ENCODE data around the gene PTPDC1.

The PTPDC1 gene

DNA sequence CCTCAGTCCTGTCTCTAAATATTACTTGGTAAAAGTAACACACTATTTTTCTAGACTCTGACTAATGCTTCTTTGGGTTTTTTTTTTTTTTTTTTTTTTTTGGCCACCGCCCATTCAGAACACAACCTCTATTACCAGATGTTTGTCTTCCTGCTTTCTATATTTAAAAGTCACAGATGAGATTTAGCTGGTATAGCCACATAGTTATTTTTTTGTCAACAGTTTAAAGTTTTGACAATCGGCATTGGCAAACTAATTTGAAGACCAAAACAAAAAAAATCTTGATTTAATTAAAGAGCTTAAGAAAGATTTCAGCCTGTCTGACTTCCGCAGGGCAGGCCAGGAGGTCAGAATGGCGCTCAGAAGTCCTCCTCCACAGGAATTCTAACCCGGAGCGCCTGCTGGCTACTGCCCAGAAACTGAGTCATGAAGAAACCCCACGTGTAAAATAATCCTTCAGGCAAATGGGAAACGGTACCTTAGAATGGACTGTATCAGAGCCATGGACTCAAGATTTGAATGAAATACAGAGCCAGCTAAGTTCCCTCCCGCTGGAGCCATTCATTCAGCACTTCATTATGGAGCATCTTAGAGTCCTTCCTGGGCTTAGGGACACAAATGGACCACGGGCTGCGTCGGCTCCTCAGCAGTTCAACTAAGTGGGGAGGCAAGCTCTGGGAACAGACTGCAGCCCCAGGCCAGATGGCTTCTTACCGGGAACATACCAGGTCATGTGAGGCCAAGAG, 55.6 kb downstream of the PTPDC1 start:
- Histone ChIP-seq H3K27me3 (ENCODE audit: control insufficient read depth in 1 of 2, insufficient read depth in 2 of 2, low read length in 2 of 2) (no peaks in the 10 kb centered on the region), H3K4me3 (ENCODE audit: low read depth in 1 of 2, low read length in 2 of 2) (no peak overlapping the region), H3K4me1 (ENCODE audit: control insufficient read depth in 1 of 2, insufficient read depth in 2 of 2, low read length in 2 of 2) (peaks cover 10 to 11% of the 10 kb centered on the region in 2 donors), H3K9ac (ENCODE audit: low read depth in 1 of 2, low read length in 2 of 2) (no peak overlapping the region), H3K36me3 (ENCODE audit: control insufficient read depth in 1 of 2, insufficient read depth in 2 of 2, low read length in 2 of 2) (no peaks in the 10 kb centered on the region), H3K9me3 (ENCODE audit: control insufficient read depth in 1 of 2, low read length in 2 of 2) (no peaks in the 10 kb centered on the region), H3K27ac (ENCODE audit: low read depth, low read length) (no peak overlapping the region)

DNA sequence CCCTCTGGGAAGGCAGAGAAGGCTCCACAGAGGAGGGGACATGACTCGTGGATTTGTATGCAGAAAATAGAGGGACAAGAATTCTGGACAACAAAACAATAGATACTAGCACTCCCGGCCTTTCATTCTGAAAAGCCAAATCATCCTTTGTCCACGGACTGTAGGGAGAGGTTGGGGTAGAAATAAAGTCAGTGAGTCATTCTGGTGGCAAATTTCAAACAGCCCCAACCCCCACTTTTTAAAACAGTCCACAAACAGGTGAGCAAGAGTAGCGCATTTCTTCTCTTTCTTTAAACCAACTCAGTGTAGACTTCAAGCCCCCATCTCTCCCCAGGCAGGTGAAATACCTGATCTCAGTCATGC, 56.1 kb downstream of the PTPDC1 start:
- Histone ChIP-seq H3K9me3 (ENCODE audit: control insufficient read depth in 1 of 2, low read length in 2 of 2) (no peaks in the 10 kb centered on the region), H3K9ac (ENCODE audit: low read depth in 1 of 2, low read length in 2 of 2) (no peak overlapping the region), H3K27me3 (ENCODE audit: control insufficient read depth in 1 of 2, insufficient read depth in 2 of 2, low read length in 2 of 2) (no peaks in the 10 kb centered on the region), H3K4me3 (ENCODE audit: low read depth in 1 of 2, low read length in 2 of 2) (no peak overlapping the region), H3K27ac (ENCODE audit: low read depth, low read length) (no peak overlapping the region), H3K4me1 (ENCODE audit: control insufficient read depth in 1 of 2, insufficient read depth in 2 of 2, low read length in 2 of 2) (peaks cover 6 to 9% of the 10 kb centered on the region in 2 donors), H3K36me3 (ENCODE audit: control insufficient read depth in 1 of 2, insufficient read depth in 2 of 2, low read length in 2 of 2) (no peaks in the 10 kb centered on the region)

DNA sequence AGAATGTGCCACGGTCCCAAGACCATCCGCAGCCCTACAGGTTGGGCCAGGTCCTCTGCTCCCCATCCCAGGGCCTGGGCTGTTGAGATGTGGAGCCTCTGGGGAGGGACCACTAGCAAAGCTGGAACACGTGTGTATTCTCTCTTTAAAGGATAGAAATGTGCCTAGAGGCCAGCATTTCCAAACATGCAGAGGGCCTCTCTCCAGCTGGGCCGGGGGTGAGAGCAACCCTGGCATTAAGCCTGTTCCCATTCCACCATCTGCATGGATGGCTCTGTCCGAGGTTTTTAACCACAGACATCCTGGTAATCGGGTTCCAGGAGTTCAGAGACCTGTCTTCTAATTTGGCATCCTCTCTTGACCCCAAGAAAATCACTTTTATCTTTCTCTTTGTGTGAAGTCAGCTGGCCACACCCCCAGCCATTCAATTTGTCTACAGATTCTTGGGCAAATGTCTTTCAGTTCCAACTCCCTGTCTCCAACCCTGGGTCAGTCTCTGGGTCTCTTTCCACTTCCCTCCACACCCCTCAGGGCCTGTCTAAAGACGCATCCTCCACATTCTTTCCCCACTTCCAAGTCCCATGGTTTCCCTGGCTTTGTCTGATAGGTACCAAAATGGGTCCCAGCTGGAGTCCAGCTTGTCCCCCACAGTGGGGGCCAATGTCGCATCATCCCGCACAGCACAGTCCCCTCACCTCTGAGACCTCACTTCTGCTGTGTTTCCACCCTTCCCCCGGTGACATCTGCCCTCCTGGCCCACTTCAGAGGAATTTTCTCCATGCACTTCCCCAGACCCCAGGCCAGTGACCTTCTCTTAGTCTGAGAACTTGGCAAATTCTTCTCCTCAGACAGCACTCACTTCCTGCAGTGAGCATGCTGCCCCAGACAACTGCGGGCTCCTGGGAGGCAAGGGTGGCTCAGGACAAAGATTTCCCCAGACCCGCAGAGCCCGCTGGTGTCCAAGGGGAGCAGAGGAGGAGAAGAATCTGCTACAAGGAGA, 56.8 kb downstream of the PTPDC1 start:
- peaks cover 5 to 9% of the 10 kb centered on the region in 2 donors for H3K4me1 ChIP-seq (ENCODE audit: control insufficient read depth in 1 of 2, insufficient read depth in 2 of 2, low read length in 2 of 2)
- no peak overlapping the region for H3K4me3 ChIP-seq (ENCODE audit: low read depth in 1 of 2, low read length in 2 of 2)
- no peak overlapping the region for H3K27ac ChIP-seq (ENCODE audit: low read depth, low read length)
- no peaks in the 10 kb centered on the region for H3K27me3 ChIP-seq (ENCODE audit: control insufficient read depth in 1 of 2, insufficient read depth in 2 of 2, low read length in 2 of 2)
- no peaks in the 10 kb centered on the region for H3K36me3 ChIP-seq (ENCODE audit: control insufficient read depth in 1 of 2, insufficient read depth in 2 of 2, low read length in 2 of 2)
- no peak overlapping the region for H3K9ac ChIP-seq (ENCODE audit: low read depth in 1 of 2, low read length in 2 of 2)
- no peaks in the 10 kb centered on the region for H3K9me3 ChIP-seq (ENCODE audit: control insufficient read depth in 1 of 2, low read length in 2 of 2)

DNA sequence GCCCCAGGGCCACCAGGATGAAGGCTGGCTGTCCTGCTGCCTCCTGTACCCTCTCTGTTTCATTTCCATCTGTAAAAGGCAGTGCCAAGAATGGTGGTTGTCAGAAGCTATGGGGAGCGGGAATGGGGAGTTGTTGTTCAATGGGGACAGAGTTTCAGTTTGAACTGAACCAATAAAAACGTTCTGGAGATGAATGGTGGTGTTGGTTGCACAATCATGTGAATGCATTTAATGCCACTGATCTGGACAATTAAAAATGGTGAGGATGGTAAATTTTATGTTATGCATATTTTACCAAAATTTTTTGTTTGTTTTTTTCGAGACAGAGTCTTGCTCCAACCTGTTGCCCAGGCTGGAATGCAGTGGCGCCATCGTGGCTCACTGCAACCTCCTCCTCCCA, 58.1 kb downstream of the PTPDC1 start:
- no peaks in the 10 kb centered on the region for H3K27me3 ChIP-seq (ENCODE audit: control insufficient read depth in 1 of 2, insufficient read depth in 2 of 2, low read length in 2 of 2)
- no peak overlapping the region for H3K27ac ChIP-seq (ENCODE audit: low read depth, low read length)
- H3K4me3 ChIP-seq (ENCODE audit: low read depth in 1 of 2, low read length in 2 of 2): no peak overlapping the region
- no peaks in the 10 kb centered on the region for H3K9me3 ChIP-seq (ENCODE audit: control insufficient read depth in 1 of 2, low read length in 2 of 2)
- H3K36me3 ChIP-seq (ENCODE audit: control insufficient read depth in 1 of 2, insufficient read depth in 2 of 2, low read length in 2 of 2): no peaks in the 10 kb centered on the region
- H3K9ac ChIP-seq (ENCODE audit: low read depth in 1 of 2, low read length in 2 of 2): no peak overlapping the region
- peaks cover 5 to 9% of the 10 kb centered on the region in 2 donors for H3K4me1 ChIP-seq (ENCODE audit: control insufficient read depth in 1 of 2, insufficient read depth in 2 of 2, low read length in 2 of 2)

DNA sequence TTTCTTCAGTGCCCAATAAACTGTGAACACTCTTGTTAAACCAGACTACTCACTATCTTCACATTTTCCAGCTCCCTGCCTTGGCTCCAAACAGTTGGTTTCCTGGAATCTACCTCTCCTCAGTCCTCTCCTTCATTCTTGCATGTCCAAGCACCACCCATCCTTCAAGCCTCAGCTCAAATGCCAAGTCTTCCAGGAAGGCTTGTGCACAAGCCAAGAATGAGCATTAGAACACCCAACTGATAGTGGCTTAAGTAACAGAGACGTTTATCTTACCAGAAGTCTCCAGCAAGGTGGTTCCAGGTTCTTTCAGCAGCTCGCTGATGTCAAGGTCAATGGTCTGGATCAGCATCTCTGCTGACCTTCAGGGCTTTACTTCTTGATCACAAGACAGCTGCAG, 60.1 kb downstream of the PTPDC1 start:
- Histone ChIP-seq H3K9me3 (ENCODE audit: control insufficient read depth in 1 of 2, low read length in 2 of 2) (no peaks in the 10 kb centered on the region), H3K9ac (ENCODE audit: low read depth in 1 of 2, low read length in 2 of 2) (no peak overlapping the region), H3K4me1 (ENCODE audit: control insufficient read depth in 1 of 2, insufficient read depth in 2 of 2, low read length in 2 of 2) (peaks cover 5 to 9% of the 10 kb centered on the region in 2 donors), H3K36me3 (ENCODE audit: control insufficient read depth in 1 of 2, insufficient read depth in 2 of 2, low read length in 2 of 2) (no peaks in the 10 kb centered on the region), H3K27ac (ENCODE audit: low read depth, low read length) (no peak overlapping the region), H3K4me3 (ENCODE audit: low read depth in 1 of 2, low read length in 2 of 2) (no peak overlapping the region), H3K27me3 (ENCODE audit: control insufficient read depth in 1 of 2, insufficient read depth in 2 of 2, low read length in 2 of 2) (no peaks in the 10 kb centered on the region)

DNA sequence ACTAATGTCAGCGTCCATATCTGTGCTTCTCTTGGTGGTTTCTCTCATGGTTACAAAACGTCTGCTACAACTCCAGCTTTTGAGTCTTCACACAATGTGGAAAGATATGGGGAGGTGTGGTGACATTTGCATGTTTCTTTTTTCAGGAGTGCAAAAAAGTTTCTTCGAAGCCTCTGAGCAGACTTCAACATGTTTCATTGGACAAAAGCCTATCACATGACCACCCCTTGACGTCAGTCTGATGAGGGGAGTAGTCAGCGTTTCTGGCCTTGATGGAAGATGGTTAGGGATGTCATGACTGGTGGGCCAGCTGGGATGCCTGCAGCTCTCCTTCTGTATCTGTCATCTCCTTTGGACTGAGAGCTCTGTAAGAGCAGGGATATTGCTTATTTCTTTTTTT, 61.4 kb downstream of the PTPDC1 start:
- H3K4me1 ChIP-seq (ENCODE audit: control insufficient read depth in 1 of 2, insufficient read depth in 2 of 2, low read length in 2 of 2): peaks cover 0 to 1% of the 10 kb centered on the region in 2 donors
- H3K9me3 ChIP-seq (ENCODE audit: control insufficient read depth in 1 of 2, low read length in 2 of 2): no peaks in the 10 kb centered on the region
- no peak overlapping the region for H3K27ac ChIP-seq (ENCODE audit: low read depth, low read length)
- H3K27me3 ChIP-seq (ENCODE audit: control insufficient read depth in 1 of 2, insufficient read depth in 2 of 2, low read length in 2 of 2): no peaks in the 10 kb centered on the region
- H3K4me3 ChIP-seq (ENCODE audit: low read depth in 1 of 2, low read length in 2 of 2): no peak overlapping the region
- no peak overlapping the region for H3K9ac ChIP-seq (ENCODE audit: low read depth in 1 of 2, low read length in 2 of 2)
- no peaks in the 10 kb centered on the region for H3K36me3 ChIP-seq (ENCODE audit: control insufficient read depth in 1 of 2, insufficient read depth in 2 of 2, low read length in 2 of 2)

DNA sequence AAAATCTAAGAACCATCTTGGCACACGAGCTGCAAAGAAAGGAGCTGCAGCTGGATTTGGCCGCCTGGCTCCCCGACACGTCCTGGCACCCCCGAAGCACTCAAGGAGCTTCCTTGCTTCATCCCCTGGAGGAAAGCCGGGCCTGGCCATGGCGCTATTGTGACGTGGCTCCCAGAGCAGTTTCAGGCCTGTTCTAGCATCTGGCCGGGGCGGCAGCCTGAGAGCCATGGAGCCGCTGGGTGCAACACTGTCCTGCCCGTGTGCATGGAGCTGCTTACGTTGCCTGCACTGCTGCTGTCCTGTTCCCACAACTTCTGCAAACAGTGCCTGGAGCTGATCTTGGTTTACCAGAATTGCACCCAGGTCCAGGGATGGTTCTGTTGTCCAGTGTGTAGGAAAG, 63.5 kb downstream of the PTPDC1 start:
- no peaks in the 10 kb centered on the region for H3K36me3 ChIP-seq (ENCODE audit: control insufficient read depth in 1 of 2, insufficient read depth in 2 of 2, low read length in 2 of 2)
- no peaks in the 10 kb centered on the region for H3K9me3 ChIP-seq (ENCODE audit: control insufficient read depth in 1 of 2, low read length in 2 of 2)
- H3K27me3 ChIP-seq (ENCODE audit: control insufficient read depth in 1 of 2, insufficient read depth in 2 of 2, low read length in 2 of 2): no peaks in the 10 kb centered on the region
- H3K4me1 ChIP-seq (ENCODE audit: control insufficient read depth in 1 of 2, insufficient read depth in 2 of 2, low read length in 2 of 2): no peaks in the 10 kb centered on the region
- no peak overlapping the region for H3K27ac ChIP-seq (ENCODE audit: low read depth, low read length)
- H3K9ac ChIP-seq (ENCODE audit: low read depth in 1 of 2, low read length in 2 of 2): no peak overlapping the region
- no peak overlapping the region for H3K4me3 ChIP-seq (ENCODE audit: low read depth in 1 of 2, low read length in 2 of 2)

DNA sequence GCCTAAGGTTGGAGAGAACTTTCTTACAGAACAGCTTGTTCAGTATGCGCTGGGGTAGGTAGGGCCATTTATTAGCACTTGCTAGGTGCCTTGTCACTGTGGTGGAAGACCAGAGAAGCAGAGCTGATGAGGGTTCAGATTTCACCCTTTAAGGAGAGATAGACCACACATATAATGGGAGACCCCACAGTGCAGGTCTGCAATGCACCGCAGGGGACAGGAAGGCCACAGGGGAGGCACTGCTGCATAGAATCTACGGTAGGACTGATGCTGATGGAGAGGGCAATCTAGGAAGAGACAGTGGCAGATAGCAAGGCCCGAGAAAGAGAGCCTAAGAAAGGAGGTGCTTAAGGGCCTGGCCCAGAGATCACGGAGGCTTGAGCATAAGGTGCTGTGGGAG, 64.2 kb downstream of the PTPDC1 start:
- H3K9me3 ChIP-seq (ENCODE audit: control insufficient read depth in 1 of 2, low read length in 2 of 2): no peaks in the 10 kb centered on the region
- no peak overlapping the region for H3K27ac ChIP-seq (ENCODE audit: low read depth, low read length)
- no peak overlapping the region for H3K9ac ChIP-seq (ENCODE audit: low read depth in 1 of 2, low read length in 2 of 2)
- no peaks in the 10 kb centered on the region for H3K4me1 ChIP-seq (ENCODE audit: control insufficient read depth in 1 of 2, insufficient read depth in 2 of 2, low read length in 2 of 2)
- H3K36me3 ChIP-seq (ENCODE audit: control insufficient read depth in 1 of 2, insufficient read depth in 2 of 2, low read length in 2 of 2): no peaks in the 10 kb centered on the region
- H3K27me3 ChIP-seq (ENCODE audit: control insufficient read depth in 1 of 2, insufficient read depth in 2 of 2, low read length in 2 of 2): no peaks in the 10 kb centered on the region
- no peak overlapping the region for H3K4me3 ChIP-seq (ENCODE audit: low read depth in 1 of 2, low read length in 2 of 2)

DNA sequence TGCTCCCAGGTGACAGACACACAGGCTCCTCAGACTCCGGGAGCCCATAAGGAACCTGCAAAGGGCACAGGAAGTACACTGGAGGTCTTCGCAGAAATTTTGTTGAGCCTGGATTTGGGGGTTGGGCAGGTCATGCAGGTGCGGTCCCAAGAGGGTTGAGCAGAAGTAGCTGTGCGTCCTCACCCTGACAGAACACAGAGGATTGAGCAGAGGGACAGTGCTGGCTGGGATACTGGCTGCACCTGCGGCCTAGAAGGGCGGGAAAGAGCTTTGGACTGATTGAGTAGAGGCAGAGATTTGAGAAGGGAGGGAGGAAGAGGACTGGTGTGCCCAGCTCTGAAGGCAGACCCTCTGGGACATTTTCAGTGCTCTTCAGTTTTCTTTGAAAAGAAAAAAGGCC, 65.4 kb downstream of the PTPDC1 start:
- no peaks in the 10 kb centered on the region for H3K4me1 ChIP-seq (ENCODE audit: control insufficient read depth in 1 of 2, insufficient read depth in 2 of 2, low read length in 2 of 2)

DNA sequence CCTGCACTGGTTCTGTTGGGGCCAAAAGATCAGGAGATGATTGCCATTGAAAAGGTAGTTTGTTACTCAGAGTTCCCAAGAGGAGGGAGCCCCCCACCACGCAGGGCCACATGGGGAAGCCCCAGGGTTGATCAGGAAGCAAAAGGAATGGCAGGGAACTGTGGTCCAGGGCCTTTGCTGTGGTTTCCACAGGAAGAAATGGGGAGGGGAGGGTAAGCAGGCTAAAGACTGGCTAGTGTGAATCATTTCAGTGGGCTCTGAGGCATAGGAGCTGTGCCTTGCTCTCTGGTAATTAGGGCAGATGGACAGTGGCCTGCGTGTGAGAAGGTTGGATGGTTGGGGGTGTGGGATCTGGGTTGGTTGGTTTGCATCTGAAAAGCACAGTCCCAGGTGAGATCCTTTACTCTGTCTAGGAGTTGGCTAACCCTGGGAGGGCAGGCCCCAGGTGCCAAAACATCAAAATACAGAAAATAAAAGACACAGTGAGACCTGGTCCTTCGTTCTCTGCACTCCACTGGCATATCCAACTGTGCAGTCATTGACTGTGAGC, 66.1 kb downstream of the PTPDC1 start:
- no peaks in the 10 kb centered on the region for H3K4me1 ChIP-seq (ENCODE audit: control insufficient read depth in 1 of 2, insufficient read depth in 2 of 2, low read length in 2 of 2)
- H3K27me3 ChIP-seq (ENCODE audit: control insufficient read depth in 1 of 2, insufficient read depth in 2 of 2, low read length in 2 of 2): no peaks in the 10 kb centered on the region
- H3K9ac ChIP-seq (ENCODE audit: low read depth in 1 of 2, low read length in 2 of 2): no peak overlapping the region
- H3K9me3 ChIP-seq (ENCODE audit: control insufficient read depth in 1 of 2, low read length in 2 of 2): no peaks in the 10 kb centered on the region
- no peak overlapping the region for H3K4me3 ChIP-seq (ENCODE audit: low read depth in 1 of 2, low read length in 2 of 2)
- H3K36me3 ChIP-seq (ENCODE audit: control insufficient read depth in 1 of 2, insufficient read depth in 2 of 2, low read length in 2 of 2): no peaks in the 10 kb centered on the region
- H3K27ac ChIP-seq (ENCODE audit: low read depth, low read length): no peak overlapping the region

More for the DNA sequence above, 65.4 kb downstream of the PTPDC1 start:
- no peaks in the 10 kb centered on the region for H3K9me3 ChIP-seq (ENCODE audit: control insufficient read depth in 1 of 2, low read length in 2 of 2)
- H3K27me3 ChIP-seq (ENCODE audit: control insufficient read depth in 1 of 2, insufficient read depth in 2 of 2, low read length in 2 of 2): no peaks in the 10 kb centered on the region
- no peak overlapping the region for H3K9ac ChIP-seq (ENCODE audit: low read depth in 1 of 2, low read length in 2 of 2)
- H3K27ac ChIP-seq (ENCODE audit: low read depth, low read length): no peak overlapping the region
- H3K36me3 ChIP-seq (ENCODE audit: control insufficient read depth in 1 of 2, insufficient read depth in 2 of 2, low read length in 2 of 2): no peaks in the 10 kb centered on the region
- H3K4me3 ChIP-seq (ENCODE audit: low read depth in 1 of 2, low read length in 2 of 2): no peak overlapping the region

Measured in duodenal mucosa (tissue), 2 donors.